B cell (primary cell): ENCODE results near the gene CASP9.

ENCODE experiments used
- EZH2 ChIP-seq: IDR thresholded peaks from 2 replicates; pipeline ENCODE4 v1.6.1; 2012; ENCODE audit warnings: borderline replicate concordance, low read depth, mild to moderate bottlenecking, moderate library complexity, low read length; ENCODE audit not compliant: insufficient read depth, poor library complexity, severe bottlenecking
- TF ChIP-seq, protein P1 (sequence below): fragments of 200-600 bp; IDR thresholded peaks from one replicate; pipeline ENCODE4 v1.8.0; 2022; ENCODE audit warnings: antibody characterized with exemption, mild to moderate bottlenecking

DNA sequence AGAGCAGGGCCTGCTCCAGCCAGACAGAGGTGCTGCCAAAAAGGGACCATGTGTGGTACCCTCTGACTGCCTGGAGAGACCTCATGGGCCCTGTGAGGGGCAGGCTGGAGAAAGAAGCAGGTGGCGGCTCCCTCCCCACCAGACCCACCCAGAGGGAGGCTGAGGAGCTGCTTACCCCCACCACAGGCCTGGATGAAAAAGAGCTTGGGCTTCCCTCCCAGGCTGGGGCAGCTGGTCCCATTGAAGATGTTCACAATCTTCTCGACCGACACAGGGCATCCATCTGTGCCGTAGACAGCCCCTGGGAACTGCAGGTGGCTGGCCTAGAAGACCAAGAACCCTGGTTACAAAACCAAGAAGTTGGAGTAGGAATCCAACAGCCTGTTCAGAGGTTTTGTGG is 19.6 kb downstream of the CASP9 start:
- TF ChIP-seq, protein P1, sequence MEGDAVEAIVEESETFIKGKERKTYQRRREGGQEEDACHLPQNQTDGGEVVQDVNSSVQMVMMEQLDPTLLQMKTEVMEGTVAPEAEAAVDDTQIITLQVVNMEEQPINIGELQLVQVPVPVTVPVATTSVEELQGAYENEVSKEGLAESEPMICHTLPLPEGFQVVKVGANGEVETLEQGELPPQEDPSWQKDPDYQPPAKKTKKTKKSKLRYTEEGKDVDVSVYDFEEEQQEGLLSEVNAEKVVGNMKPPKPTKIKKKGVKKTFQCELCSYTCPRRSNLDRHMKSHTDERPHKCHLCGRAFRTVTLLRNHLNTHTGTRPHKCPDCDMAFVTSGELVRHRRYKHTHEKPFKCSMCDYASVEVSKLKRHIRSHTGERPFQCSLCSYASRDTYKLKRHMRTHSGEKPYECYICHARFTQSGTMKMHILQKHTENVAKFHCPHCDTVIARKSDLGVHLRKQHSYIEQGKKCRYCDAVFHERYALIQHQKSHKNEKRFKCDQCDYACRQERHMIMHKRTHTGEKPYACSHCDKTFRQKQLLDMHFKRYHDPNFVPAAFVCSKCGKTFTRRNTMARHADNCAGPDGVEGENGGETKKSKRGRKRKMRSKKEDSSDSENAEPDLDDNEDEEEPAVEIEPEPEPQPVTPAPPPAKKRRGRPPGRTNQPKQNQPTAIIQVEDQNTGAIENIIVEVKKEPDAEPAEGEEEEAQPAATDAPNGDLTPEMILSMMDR = no peak
- TF ChIP-seq EZH2 = no peak
